Measurements from ENCODE around the gene SYCP2.

SYCP2 gene

GRCh38 chr20:59940129-59940955, 6.9 kb upstream of the SYCP2 start, which contains the start of the genes FAM217B and PPP1R3D:
Gene FAM217B, plus strand, starts transcription at chr20:59940389. Its CDS starts 3,555 bp downstream, at chr20:59943944.
Gene PPP1R3D, minus strand, starts transcription at chr20:59940305. Its CDS starts 374 bp downstream, at chr20:59939931.
- DNase-seq = peak; percentile 74

GRCh38 chr20:59939879-59940128, 6.4 kb upstream of the SYCP2 start:
- DNase-seq = no peak

GRCh38 chr20:59939052-59939878, 5.8 kb upstream of the SYCP2 start:
- DNase-seq = no peak

- no peak for DNase-seq
These were observed 5.2 kb upstream of the SYCP2 start for GRCh38 chr20:59938696-59939051.

GRCh38 chr20:59938221-59938620, 4.8 kb upstream of the SYCP2 start:
- DNase-seq = no peak

GRCh38 chr20:59937150-59937549, 3.7 kb upstream of the SYCP2 start:
- DNase-seq = no peak

- DNase-seq = no peak
These were observed 3.0 kb upstream of the SYCP2 start for GRCh38 chr20:59936409-59936808.

- no peak for DNase-seq
These were observed 2.2 kb upstream of the SYCP2 start for GRCh38 chr20:59935457-59936185.

- DNase-seq = peak; percentile 58
These were observed 580 bp upstream of the SYCP2 start for GRCh38 chr20:59933849-59934585.

- DNase-seq = no peak
These were observed 681 bp downstream of the SYCP2 start for GRCh38 chr20:59932616-59933295.

- no peak for DNase-seq
These were observed 1.7 kb downstream of the SYCP2 start for GRCh38 chr20:59931511-59932312.

- DNase-seq = no peak
These were observed 7.5 kb downstream of the SYCP2 start for GRCh38 chr20:59925899-59926298.

GRCh38 chr20:59925359-59925758, 8.1 kb downstream of the SYCP2 start:
- DNase-seq = no peak

- DNase-seq = no peak
These were observed 9.9 kb downstream of the SYCP2 start for GRCh38 chr20:59923514-59923913.

- no peak for DNase-seq
These were observed 12.5 kb downstream of the SYCP2 start for GRCh38 chr20:59920944-59921343.

- no peak for DNase-seq
These were observed 20.8 kb downstream of the SYCP2 start for GRCh38 chr20:59912609-59913008.

- no peak for DNase-seq
These were observed 22.4 kb downstream of the SYCP2 start for GRCh38 chr20:59911041-59911440.

GRCh38 chr20:59908855-59909254, 24.6 kb downstream of the SYCP2 start:
- DNase-seq = no peak

- no peak for DNase-seq
These were observed 29.8 kb downstream of the SYCP2 start for GRCh38 chr20:59903621-59904020.

GRCh38 chr20:59902470-59902869, 31.0 kb downstream of the SYCP2 start:
- DNase-seq = no peak

- no peak for DNase-seq
These were observed 37.5 kb downstream of the SYCP2 start for GRCh38 chr20:59895908-59896307.
